Activated naive CD8-positive, alpha-beta T cell (primary cell): Measurements from ENCODE around the gene SUGCT.

Source experiments
- H3K27ac Mint-ChIP-seq: one replicate; pipeline ENCODE4 v1.8.0; 2021; ENCODE audit warnings: mixed read lengths
- H3K27me3 Mint-ChIP-seq: one replicate; pipeline ENCODE4 v1.8.0; 2021; ENCODE audit warnings: mixed read lengths
- H3K36me3 Mint-ChIP-seq: one replicate; pipeline ENCODE4 v1.8.0; 2021; ENCODE audit warnings: mixed read lengths
- H3K4me1 Mint-ChIP-seq: one replicate; pipeline ENCODE4 v1.8.0; 2021; ENCODE audit warnings: low read depth, mixed read lengths
- H3K4me3 Mint-ChIP-seq: one replicate; pipeline ENCODE4 v1.8.0; 2021; ENCODE audit warnings: mild to moderate bottlenecking, mixed read lengths
- H3K9me3 Mint-ChIP-seq: one replicate; pipeline ENCODE4 v1.8.0; 2021; ENCODE audit warnings: low read depth, mixed read lengths

The SUGCT gene

GRCh38 chr7:40437498-40437897, 302.7 kb downstream of the SUGCT start:
- Mint-ChIP-seq H3K4me1 (no peaks in the 10 kb centered on the region), H3K4me3 (no peak overlapping the region), H3K27ac (no peak overlapping the region), H3K27me3 (no peaks in the 10 kb centered on the region), H3K36me3 (peaks cover 7% of the 10 kb centered on the region), H3K9me3 (peaks cover 17% of the 10 kb centered on the region)

- Mint-ChIP-seq H3K36me3 (peaks cover 3% of the 10 kb centered on the region), H3K9me3 (peaks cover 12% of the 10 kb centered on the region), H3K27me3 (no peaks in the 10 kb centered on the region), H3K4me3 (no peak overlapping the region), H3K4me1 (no peaks in the 10 kb centered on the region), H3K27ac (no peak overlapping the region)
Observed at GRCh38 chr7:40437936-40438634, 303.3 kb downstream of the SUGCT start.

GRCh38 chr7:40439686-40440085, 304.9 kb downstream of the SUGCT start:
- Mint-ChIP-seq H3K36me3 (peaks cover 3% of the 10 kb centered on the region), H3K27ac (no peak overlapping the region), H3K27me3 (no peaks in the 10 kb centered on the region), H3K4me3 (no peak overlapping the region), H3K9me3 (peaks cover 12% of the 10 kb centered on the region), H3K4me1 (no peaks in the 10 kb centered on the region)

GRCh38 chr7:40447345-40447744, 312.5 kb downstream of the SUGCT start:
- peaks cover 3% of the 10 kb centered on the region for H3K36me3 Mint-ChIP-seq

GRCh38 chr7:40455485-40455884, 320.7 kb downstream of the SUGCT start:
- Mint-ChIP-seq H3K9me3 (no peaks in the 10 kb centered on the region), H3K4me1 (no peaks in the 10 kb centered on the region), H3K27ac (no peak overlapping the region), H3K36me3 (peaks cover 3% of the 10 kb centered on the region), H3K4me3 (no peak overlapping the region), H3K27me3 (no peaks in the 10 kb centered on the region)

More at GRCh38 chr7:40447345-40447744, 312.5 kb downstream of the SUGCT start:
- no peaks in the 10 kb centered on the region for H3K4me1 Mint-ChIP-seq
- no peak overlapping the region for H3K4me3 Mint-ChIP-seq
- H3K27ac Mint-ChIP-seq: no peak overlapping the region
- no peaks in the 10 kb centered on the region for H3K9me3 Mint-ChIP-seq
- no peaks in the 10 kb centered on the region for H3K27me3 Mint-ChIP-seq

- Mint-ChIP-seq H3K4me1 (no peaks in the 10 kb centered on the region), H3K27me3 (no peaks in the 10 kb centered on the region), H3K36me3 (no peaks in the 10 kb centered on the region), H3K27ac (no peak overlapping the region), H3K9me3 (no peaks in the 10 kb centered on the region), H3K4me3 (no peak overlapping the region)
Observed at GRCh38 chr7:40457776-40458480, 323.1 kb downstream of the SUGCT start.

- H3K4me1 Mint-ChIP-seq: no peaks in the 10 kb centered on the region
- H3K36me3 Mint-ChIP-seq: no peaks in the 10 kb centered on the region
- no peak overlapping the region for H3K27ac Mint-ChIP-seq
- no peaks in the 10 kb centered on the region for H3K27me3 Mint-ChIP-seq
- H3K9me3 Mint-ChIP-seq: no peaks in the 10 kb centered on the region
- H3K4me3 Mint-ChIP-seq: no peak overlapping the region
Observed at GRCh38 chr7:40463446-40463845, 328.6 kb downstream of the SUGCT start.

- Mint-ChIP-seq H3K4me3 (no peak overlapping the region), H3K27ac (no peak overlapping the region), H3K36me3 (peaks cover 6% of the 10 kb centered on the region), H3K9me3 (no peaks in the 10 kb centered on the region), H3K27me3 (no peaks in the 10 kb centered on the region), H3K4me1 (no peaks in the 10 kb centered on the region)
Observed at GRCh38 chr7:40468891-40469864, 334.4 kb downstream of the SUGCT start.

GRCh38 chr7:40470091-40470592, 335.3 kb downstream of the SUGCT start:
- H3K36me3 Mint-ChIP-seq: peaks cover 6% of the 10 kb centered on the region
- no peaks in the 10 kb centered on the region for H3K4me1 Mint-ChIP-seq
- no peak overlapping the region for H3K27ac Mint-ChIP-seq
- H3K4me3 Mint-ChIP-seq: no peak overlapping the region
- no peaks in the 10 kb centered on the region for H3K27me3 Mint-ChIP-seq
- no peaks in the 10 kb centered on the region for H3K9me3 Mint-ChIP-seq

- Mint-ChIP-seq H3K27me3 (no peaks in the 10 kb centered on the region), H3K9me3 (no peaks in the 10 kb centered on the region)
Observed at GRCh38 chr7:40470817-40471216, 336.0 kb downstream of the SUGCT start.

GRCh38 chr7:40471891-40472290, 337.1 kb downstream of the SUGCT start:
- Mint-ChIP-seq H3K27ac (no peak overlapping the region), H3K9me3 (no peaks in the 10 kb centered on the region), H3K4me1 (no peaks in the 10 kb centered on the region), H3K4me3 (no peak overlapping the region), H3K27me3 (no peaks in the 10 kb centered on the region), H3K36me3 (peaks cover 6% of the 10 kb centered on the region)

More at GRCh38 chr7:40470817-40471216, 336.0 kb downstream of the SUGCT start:
- H3K36me3 Mint-ChIP-seq: peaks cover 6% of the 10 kb centered on the region
- H3K4me1 Mint-ChIP-seq: no peaks in the 10 kb centered on the region
- no peak overlapping the region for H3K27ac Mint-ChIP-seq
- no peak overlapping the region for H3K4me3 Mint-ChIP-seq

GRCh38 chr7:40474790-40475680, 340.2 kb downstream of the SUGCT start:
- peaks cover 6% of the 10 kb centered on the region for H3K36me3 Mint-ChIP-seq
- no peaks in the 10 kb centered on the region for H3K9me3 Mint-ChIP-seq
- H3K4me3 Mint-ChIP-seq: no peak overlapping the region
- H3K4me1 Mint-ChIP-seq: no peaks in the 10 kb centered on the region
- no peak overlapping the region for H3K27ac Mint-ChIP-seq
- H3K27me3 Mint-ChIP-seq: no peaks in the 10 kb centered on the region

- Mint-ChIP-seq H3K9me3 (no peaks in the 10 kb centered on the region), H3K4me1 (no peaks in the 10 kb centered on the region), H3K4me3 (no peak overlapping the region), H3K27me3 (no peaks in the 10 kb centered on the region), H3K36me3 (no peaks in the 10 kb centered on the region), H3K27ac (no peak overlapping the region)
Observed at GRCh38 chr7:40475681-40475982, 340.8 kb downstream of the SUGCT start.

GRCh38 chr7:40477094-40477493, 342.3 kb downstream of the SUGCT start:
- no peak overlapping the region for H3K27ac Mint-ChIP-seq
- no peaks in the 10 kb centered on the region for H3K36me3 Mint-ChIP-seq
- H3K4me3 Mint-ChIP-seq: no peak overlapping the region
- H3K9me3 Mint-ChIP-seq: no peaks in the 10 kb centered on the region
- H3K27me3 Mint-ChIP-seq: no peaks in the 10 kb centered on the region
- H3K4me1 Mint-ChIP-seq: no peaks in the 10 kb centered on the region
